Measurements from ENCODE around the gene BOD1L2. TPM values are rescaled to one million over a fixed set of nuclear protein-coding genes. Genes with fewer than 3 reads are reported as not detected.

Gene BOD1L2
- not detected for total RNA-seq

DNA sequence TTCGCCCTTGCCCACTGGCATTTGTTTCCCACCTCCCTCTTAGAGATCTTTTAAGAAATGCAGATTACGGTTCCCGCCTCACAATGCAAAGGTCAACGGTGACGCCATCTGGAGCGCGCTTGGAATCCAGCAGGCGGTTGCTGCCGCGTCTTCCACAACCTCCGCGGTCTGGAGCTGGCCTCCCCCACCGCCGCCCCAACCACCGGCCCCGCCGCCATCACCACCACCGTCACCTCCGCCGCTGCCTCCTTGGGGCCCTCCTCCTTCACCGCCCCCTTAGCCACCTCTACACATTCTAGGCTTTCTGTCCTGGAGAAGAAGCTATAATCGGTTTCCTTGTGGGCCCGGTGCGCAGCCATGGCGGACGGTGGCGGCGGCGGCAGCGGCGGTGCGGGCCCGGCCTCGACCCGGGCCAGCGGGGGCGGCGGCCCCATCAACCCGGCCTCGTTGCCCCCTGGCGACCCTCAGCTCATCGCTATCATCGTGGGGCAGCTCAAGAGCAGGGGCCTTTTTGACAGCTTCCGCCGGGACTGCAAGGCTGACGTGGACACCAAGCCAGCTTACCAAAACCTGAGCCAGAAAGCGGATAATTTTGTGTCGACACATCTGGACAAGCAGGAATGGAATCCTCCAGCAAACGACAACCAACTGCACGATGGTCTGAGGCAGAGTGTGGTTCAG, at the start of gene BOD1L2:
TSS of gene BOD1L2 (plus strand) at position 132 of the 681 bp plus-strand sequence. CDS start at position 358, 226 bp downstream.
- no peak for DNase-seq

DNA sequence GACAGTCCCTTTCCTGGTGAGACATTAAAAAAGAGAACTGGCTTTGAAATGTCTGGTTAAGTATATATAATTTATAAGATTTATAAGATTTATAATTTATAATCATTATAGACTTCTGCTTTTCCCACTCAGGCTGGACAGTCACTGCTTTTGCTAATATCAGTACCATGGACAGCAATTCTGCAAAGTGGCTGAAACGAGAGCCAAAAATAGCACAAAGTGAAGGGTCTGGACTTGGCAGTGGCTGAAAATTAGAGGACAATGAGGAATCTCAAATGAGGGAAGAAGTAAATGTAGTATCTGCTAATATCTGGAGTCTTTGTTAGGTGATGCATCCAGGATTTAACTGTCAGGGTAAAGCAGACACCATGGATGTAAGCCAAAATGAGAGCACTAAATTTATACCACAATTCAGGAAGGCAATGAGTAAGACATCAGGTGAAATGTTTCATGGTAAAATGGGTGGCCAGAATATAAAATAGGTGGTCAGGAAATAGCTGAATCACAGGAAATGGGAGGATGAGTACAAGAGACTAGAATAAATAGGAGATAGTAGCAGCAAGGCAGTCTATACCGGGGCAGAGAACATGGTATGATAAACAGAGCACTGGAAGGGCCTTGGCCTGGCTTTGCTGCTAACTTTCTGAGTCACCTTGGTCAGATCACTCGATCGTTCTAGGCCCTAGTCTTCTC, 39.6 kb upstream of the BOD1L2 start:
- no peak for DNase-seq

DNA sequence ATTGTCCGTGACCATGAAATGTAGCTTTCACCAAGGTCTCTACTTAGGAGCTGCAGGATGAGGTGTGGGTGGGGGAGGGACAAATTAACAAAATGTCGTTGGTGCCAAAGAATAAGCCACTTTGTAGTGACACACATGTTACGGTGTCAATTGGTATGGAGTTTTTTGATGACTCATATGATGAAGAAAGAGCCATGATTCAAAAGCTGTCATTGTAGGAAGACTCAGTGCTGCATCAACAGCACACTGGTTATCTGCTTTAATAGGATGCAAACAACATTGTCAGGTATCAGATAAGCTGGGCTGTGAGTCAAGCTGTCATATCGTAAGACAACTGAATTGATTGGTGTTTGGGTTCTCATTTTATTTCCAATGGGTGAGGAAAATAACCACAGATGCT, 36.6 kb upstream of the BOD1L2 start:
- no peak for DNase-seq

DNA sequence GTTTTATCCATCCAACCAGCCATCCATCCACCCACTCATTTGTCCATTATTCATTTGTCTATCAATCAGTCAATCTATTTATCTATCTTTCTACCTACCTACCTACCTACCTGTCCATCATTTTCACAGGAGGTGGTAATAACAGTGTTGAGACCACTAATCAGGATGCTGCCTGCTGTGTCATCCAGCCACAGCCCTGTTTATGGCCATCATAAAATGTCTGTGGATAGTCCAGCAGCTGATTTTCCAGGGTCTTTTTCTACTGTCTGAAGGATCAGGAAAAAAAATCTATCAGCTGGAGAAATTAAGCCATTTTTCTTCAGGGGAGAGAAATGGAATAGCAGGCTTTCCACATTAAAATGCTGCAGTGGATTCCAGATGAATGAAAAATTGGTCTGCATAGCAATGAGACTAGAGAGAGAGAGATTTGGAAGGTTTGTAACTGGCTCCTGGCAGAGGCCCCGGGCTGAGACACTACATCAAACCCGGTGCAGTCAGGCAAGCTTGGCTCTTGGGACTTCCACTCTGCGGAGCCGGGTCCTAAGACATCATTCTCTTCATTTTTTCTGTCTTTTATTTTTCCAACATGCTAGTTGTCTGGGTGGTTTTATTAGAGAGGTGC, 33.0 kb upstream of the BOD1L2 start:
- no peak for DNase-seq

DNA sequence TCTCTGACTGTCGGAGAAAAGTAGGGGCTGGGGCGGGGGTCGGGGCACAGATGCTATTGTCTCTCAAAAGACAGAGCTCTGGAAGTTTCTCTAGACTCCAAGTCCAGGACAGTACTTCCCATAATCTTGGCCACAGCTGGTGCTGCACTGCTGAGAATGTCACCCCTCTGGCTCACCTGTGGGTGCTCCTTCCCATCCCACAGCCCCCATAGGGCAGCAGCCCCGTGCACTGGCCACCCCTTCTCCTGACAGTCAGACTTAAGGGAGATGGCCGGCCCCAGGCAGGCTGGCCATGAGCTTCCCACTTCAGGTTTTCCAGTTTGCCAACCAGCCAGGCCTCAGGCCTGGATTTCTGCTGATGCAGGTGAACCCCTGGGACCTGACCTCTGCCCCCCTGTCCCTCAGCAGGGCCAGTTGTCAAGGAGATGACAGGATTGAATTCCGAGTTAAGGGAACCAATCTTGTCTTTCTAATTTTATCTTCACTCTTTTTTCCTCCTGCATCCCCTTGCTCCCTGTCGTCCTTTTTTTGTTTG, 30.2 kb upstream of the BOD1L2 start:
- no peak for DNase-seq

DNA sequence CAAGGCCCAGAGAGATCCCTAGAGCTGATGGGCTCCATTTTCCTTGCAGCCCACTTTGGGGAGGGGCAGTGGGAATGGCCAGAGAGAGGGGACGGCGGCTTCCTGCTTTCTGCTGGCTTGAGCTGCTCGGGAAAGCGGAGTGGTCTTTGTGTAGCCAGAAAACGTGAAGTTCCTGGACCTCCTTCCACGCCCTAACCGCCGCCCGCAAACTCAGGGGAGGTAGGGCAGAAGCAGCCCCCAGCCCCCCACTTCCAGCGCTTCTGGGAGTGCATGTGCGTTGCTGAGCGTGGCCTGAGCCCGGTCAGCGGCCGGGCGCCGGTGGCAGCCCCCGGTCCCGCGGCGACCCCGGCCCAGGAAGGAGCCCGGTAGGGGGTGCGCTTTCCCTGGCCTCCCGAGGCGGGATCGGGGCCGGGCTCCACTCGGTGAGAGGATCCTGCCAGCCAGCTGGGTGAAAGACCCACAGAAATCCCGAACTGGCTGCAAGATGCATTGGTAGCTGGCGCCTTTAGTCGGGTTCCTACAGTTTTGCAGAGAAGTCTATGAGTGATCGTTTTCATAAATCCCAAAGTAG, 25.3 kb upstream of the BOD1L2 start:
- DNase-seq: no peak

DNA sequence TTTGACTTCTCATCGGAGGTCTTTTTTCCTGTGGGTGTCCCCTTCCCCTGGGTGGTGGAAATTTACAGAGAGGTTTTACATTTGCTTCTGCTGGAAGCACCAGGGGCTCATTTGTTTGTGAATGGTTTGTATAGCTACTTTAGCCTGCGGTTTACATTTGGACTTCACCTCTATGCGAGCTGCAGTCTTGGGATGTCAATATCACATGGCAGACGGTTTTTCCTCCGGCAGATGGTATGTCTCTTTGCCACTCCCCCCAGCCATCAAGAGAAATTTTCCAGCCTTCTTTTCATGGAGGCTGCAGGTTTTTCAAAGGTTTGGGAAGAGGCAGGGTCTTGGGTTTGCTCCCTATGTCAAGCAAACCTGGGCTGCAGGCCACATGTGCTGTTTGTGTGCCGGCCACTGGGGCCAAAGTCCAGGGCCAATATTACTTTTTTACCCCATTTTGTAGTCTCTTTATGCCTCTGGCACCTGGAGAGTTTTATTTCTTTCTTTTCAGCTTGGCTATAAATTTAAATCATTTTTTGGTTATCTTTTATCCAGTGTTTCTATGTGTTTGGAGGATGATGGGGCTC, 23.9 kb upstream of the BOD1L2 start:
- DNase-seq: no peak

DNA sequence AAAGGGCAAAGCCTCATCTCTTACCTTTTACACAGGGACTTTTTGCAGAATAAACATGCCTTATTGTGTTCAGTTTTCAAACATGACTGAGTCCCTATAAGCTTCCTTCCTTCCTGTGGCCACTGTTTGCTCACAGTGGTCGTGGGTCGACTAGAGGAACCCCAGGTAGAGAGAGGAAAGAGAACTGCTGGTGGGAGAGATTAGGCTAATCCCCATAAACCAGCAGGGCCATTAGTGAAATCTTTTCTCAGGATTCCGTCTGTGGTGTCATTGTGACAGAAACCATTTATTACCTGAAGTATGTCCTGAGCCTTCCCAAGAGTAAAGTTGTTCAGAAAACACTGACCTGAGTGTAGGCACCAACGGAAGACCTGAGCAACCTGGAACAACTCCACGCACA, 21.3 kb upstream of the BOD1L2 start:
- no peak for DNase-seq

DNA sequence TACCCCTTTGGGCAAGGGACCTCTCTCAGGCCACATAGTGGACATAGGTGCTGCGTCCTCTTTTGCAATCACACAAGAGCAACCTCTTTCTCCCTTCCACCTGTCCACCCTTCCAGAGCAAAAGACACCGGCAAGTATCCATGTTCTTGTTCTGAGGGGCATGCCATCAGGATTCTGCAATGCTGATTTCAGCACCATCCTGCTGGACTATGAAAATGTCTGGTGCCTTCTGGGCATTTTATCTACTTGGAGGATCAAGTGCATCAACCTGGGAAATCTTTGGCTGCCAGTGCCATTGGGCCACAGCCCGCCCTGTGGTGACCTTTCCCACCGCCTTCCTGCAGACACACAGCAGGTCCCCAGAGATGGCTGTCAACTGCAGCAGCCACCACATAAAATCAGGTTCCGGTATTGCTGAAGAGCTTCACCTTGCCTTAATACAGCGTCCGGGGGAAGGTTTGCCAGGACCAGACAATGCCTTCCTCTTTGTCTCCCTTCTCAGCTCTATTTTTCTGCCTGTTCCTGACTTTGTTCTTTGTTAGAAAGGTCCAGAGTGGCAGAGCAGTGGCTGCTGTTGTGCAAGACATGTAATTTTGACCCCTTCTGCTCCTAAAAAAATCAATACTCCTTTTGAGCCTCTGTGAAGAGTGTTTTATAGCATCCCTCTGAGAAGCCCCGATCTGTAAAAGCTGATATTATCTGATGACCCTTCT, 18.5 kb upstream of the BOD1L2 start:
- DNase-seq: no peak

DNA sequence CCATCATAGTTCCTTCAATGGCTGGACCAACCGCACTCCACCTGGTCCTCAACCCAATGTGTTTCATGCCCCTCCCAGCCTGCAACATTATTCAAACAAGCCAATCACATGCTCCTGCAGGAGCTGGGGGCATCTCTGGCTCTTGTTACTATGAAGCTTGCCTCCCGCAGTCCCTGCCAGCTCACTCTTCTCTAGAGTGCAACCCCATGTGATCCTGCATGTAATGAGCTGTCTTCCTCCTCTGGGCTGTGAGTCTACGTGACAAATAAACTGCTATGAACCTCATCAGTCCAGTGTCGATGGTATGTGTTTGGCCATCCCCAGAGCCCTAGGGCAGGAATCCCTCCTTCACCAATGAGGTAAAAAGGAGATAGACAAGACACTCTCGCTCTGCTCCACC, 15.8 kb upstream of the BOD1L2 start:
- no peak for DNase-seq

DNA sequence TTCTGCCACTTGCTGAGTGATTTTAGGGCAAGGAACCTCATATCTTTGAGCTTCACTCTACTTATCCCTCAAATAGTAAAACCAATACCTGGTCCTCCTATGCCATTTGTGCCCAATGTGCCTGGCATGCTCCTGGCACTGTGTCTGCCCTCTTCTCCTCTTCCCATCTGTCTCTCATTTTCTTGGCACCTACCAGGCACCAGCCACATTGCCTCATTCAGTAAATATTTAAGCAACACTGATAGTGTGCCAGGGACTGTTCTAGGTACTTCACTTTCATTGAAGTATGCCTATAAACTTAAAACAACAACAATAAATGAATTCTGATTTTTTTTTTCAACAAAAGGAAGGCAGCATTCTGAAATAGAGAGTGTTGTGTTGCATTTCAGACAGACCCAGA, 15.1 kb upstream of the BOD1L2 start:
- DNase-seq: no peak

DNA sequence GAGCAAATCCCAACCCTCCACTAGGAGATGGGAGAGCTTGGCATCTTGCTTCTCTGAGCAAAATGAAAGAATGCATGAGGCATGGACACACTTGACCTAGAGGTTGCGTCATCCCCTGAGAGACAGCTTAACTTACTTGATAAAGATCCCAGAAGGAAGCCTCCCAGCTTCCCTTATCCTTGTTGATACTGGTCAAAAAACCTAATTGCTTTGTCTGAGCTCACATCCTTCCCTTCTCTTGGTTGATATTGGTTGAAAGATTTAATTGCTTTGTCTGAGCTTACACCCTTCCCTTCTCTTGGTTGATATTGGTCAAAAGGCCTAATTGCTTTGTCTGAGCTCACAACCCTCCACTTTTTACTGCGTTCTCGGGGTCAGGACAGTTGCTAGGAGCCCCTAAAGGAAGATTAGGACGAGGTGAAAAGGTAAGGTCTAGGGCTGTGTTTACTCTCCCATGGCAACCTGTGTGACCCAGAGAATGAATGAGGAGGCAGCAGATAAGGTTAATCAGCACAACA, 12.2 kb upstream of the BOD1L2 start:
- no peak for DNase-seq

DNA sequence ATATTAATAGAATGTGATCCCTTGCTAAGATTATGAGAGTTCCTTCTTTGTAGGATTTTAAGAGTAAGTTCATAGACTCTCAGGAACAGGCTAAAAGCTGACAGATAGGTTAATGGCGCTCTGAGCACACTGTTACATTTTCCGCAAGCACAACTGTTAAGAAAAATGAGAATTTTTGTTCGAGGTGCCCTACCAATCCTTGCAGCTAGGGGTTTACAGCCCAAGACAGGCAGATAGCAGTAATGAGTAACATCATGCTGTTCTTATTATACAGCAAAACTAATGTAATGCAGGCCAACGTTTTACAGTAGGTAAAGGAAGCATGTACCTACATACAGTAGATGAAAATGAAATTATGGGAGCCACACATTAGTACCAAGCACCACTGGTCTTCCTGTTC, 11.2 kb upstream of the BOD1L2 start:
- DNase-seq: no peak

DNA sequence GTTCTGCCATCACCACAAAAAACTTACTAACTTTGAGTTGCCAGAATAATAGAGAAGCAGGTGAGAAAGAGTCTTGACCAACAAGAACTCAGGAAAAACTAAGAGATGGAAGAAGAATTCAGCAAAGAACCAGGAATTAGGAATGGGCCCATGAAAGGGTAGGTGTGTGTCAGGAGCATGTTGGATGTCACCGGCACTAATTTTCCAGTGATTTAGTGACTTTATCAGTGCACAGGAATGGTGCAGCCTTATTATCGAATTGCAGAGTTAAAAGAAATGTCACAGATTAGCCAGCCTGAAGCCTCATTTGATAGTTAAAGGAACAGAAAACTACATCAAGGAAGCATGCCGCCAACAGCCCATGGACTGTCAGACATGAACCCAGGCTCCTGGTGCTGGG, 9.0 kb upstream of the BOD1L2 start:
- no peak for DNase-seq

DNA sequence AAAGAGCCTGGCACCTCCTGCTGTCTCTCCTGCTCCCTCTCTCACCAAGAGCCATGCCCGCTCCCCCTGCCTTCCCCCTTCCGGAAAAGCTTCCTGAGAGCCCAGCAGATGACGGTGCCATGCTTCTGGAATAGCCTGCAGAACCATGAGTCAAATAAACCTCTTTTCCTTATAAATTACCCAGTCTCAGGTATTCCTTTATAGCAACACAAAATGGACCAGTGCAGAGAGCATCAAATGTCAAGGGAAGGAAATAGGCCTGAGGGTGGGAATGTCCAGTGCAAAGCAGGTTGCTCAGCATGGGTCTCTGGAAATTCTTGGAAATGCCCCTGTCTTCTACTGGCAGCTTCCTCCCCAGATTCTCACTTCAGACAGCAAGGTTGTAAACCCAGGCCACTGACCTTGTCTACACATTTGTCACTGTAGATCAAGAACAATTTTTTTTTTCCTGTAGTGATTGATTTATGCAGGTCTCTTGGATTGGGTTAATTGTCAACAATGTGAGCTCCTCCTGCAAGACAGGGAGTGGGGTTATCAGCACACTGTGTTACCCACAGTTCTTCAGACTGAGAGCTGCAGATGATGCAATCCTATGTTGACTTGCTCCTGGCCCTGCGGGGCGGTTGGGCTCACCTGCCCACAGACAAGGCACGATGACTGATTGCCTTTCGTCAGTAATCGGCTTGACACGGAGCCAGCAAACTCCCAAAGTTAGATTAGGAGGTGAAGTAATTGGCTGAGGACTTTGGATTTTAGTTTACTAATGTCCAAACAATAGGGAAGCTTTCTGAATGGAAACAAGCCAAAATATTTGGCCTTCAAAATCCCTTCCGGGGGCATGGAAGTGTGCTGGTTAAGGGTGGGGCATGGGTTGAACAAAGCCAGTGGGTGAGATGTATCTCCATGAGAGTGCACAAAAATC, 5.4 kb upstream of the BOD1L2 start:
- DNase-seq: no peak

DNA sequence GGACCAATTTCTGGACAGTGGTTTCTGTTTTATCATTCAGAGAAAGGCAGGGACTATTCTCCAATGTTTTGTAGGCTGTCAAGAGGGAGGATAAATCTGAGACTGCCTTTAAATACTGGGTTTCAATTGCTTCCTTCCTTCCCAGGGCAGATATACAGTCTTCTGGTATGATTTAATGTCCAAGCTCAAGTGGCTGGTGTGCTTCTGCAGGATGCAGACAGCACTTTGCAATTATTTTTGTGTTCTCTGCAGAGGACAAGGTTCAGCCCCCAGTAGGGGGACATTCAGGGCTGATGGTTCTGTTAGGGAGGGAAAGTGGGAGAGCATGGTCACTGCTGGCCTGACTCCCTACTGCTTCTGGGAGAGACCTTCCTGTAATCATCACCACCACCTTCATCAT, 4.6 kb upstream of the BOD1L2 start:
- no peak for DNase-seq

DNA sequence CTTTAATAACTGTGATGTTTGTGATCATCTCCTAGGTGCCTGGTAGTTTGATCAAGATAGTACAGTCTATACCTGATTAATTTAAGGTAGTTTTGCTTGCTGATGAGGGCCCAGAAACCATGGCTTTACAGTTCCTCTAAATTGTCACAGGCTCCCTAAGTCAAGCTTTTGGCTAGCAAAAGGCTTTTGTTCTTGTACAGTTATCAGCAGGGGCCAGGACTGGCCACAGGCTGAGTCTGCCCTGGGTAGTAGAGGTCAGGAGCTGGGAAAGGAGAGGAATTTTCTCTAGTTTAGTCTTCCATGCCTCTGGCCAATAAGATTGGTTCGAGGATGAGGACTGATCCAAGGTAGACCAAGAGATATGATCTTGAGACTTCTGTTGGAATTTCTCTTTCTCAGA, 3.6 kb upstream of the BOD1L2 start:
- DNase-seq: no peak

DNA sequence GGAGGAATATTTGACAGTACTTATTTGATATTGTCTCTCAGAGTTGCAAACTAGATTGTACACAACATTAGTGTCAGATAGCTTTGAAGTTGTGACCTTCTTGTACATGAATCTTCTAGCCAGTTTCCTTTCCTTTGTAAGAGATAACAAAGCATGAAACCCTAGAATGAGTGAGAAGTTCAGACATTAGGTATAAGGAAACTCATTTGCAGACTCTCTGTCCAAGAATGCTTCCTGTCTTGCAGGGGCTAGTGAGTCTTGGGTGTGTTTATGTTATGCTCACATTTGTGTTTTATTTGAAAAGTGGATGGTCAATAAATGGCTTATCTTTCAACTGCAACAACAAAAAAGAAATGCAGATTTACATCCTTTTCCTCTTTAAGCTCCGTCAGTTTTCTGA, 1.4 kb downstream of the BOD1L2 start:
- DNase-seq: no peak

DNA sequence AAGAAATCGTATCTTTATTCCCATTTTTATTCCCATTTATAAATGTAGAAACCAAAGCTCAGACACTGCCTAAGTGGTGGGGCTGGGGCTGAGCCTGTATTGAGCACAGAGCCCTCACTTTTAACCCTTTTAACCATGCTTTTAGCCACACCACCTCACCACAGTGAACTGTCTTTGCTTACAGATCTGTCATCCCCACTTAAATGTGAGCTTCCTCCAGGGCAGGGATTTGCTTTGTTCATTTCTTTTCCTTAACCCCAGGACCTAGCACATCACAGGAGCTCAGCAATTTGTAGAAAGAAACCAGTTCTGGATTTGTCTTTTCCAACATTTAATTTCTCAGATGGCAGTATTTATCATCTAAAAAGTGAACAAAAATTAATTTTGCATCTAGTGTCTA, 2.2 kb downstream of the BOD1L2 start:
- DNase-seq: no peak

DNA sequence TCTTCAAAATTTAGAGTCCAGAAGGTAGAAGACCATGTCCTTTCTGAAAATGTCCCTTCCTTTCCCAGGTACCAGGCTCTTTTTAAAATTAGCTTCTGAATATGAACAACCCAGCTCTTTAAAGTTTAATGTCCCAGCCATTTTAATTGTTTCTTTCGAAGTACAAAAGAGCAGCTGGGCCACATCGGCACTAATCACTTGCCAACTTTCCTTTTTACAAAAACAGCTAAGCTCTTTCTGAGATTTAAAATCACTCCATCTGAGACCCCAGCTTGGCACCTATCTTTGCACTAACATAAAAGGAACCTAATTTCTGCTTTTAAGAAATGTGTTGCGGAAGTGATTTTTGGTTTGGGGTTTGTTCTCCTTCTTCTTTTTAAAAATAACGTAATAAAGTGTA, 2.6 kb downstream of the BOD1L2 start:
- DNase-seq: no peak

DNA sequence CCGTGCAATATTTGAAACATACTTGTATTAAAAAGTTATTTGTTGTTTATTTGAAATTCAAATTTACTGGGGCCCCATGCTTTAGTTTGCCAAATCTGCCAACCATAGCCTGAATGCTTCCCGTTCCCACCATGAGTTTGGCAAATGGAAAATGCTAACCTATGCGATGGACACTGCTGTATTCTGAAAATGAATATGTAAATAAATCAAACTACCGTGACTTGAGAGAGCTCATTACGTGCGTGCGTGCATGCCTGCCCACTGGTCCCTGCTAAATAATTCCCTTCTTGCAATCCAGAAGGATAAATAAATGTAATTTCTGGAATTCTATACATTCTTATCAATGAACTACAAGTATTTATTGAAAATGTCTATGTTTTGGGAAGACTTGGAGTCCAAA, 3.2 kb downstream of the BOD1L2 start:
- DNase-seq: no peak
